ENCODE measurements around the gene GPR32.

GPR32 gene

DNA sequence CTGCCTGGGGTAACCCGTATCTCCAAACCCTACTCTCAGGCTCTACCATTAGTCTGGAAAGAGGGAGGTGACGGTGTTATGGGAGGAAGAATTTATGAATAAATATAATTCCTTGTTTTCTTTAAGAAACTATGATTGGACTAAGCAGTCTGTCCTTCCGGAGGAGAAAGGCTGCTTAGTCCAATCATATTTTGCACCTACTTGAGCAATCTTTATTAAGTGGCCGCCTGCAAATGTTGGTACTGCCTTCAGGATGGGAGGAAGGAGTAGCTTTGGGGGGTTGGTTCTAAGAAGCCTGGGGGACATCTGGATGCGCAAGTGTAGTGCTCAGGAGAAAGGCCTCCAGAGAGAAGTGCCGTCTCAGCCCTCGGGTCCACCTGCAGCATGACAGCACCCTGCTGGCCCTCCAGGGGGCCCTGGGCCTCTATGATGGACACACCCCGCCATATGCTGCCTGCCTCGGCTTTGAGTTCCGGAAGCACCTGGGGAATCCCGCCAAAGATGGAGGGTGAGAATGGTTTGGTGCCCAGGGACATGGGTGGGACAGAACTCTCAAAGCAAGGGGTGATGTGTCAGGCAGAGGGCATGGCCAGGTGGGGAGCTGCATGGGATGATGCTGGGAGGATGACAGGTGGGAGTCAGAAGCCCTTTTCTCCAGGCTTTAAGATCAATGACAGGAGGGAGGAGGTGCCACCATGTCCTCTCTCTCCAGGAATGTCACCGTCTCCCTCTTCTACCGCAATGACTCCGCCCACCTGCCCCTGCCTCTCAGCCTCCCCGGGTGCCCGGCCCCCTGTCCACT lies 24.0 kb downstream of the GPR32 start (continued):
- TF ChIP-seq, protein P1, sequence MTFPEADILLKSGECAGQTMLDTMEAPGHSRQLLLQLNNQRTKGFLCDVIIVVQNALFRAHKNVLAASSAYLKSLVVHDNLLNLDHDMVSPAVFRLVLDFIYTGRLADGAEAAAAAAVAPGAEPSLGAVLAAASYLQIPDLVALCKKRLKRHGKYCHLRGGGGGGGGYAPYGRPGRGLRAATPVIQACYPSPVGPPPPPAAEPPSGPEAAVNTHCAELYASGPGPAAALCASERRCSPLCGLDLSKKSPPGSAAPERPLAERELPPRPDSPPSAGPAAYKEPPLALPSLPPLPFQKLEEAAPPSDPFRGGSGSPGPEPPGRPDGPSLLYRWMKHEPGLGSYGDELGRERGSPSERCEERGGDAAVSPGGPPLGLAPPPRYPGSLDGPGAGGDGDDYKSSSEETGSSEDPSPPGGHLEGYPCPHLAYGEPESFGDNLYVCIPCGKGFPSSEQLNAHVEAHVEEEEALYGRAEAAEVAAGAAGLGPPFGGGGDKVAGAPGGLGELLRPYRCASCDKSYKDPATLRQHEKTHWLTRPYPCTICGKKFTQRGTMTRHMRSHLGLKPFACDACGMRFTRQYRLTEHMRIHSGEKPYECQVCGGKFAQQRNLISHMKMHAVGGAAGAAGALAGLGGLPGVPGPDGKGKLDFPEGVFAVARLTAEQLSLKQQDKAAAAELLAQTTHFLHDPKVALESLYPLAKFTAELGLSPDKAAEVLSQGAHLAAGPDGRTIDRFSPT (tag by site-specific recombination; IDR thresholded peaks at IDR 0.05): no peak; the same call in 1 of the 2 replicates
- 0 out of 2 replicates have a peak, but pooled peaks have one; percentile 13 for TF ChIP-seq ZNF600 (tag by site-specific recombination; IDR thresholded peaks at IDR 0.05)
- no peak for TF ChIP-seq ZNF664 (tag by site-specific recombination; IDR thresholded peaks at IDR 0.05)
- TF ChIP-seq ZNF843 (tag by site-specific recombination; IDR thresholded peaks at IDR 0.05): peak; percentile 65; the same call in 1 of the 2 replicates
- TF ChIP-seq PRDM6 (tag by site-specific recombination; IDR thresholded peaks at IDR 0.05): no peak
- TF ChIP-seq, protein P2, sequence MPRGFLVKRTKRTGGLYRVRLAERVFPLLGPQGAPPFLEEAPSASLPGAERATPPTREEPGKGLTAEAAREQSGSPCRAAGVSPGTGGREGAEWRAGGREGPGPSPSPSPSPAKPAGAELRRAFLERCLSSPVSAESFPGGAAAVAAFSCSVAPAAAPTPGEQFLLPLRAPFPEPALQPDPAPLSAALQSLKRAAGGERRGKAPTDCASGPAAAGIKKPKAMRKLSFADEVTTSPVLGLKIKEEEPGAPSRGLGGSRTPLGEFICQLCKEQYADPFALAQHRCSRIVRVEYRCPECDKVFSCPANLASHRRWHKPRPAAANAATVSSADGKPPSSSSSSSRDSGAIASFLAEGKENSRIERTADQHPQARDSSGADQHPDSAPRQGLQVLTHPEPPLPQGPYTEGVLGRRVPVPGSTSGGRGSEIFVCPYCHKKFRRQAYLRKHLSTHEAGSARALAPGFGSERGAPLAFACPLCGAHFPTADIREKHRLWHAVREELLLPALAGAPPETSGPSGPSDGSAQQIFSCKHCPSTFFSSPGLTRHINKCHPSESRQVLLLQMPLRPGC (tag by site-specific recombination; IDR thresholded peaks at IDR 0.05): peak; percentile 69
- peak; percentile 12; the same call in 1 of the 2 replicates for TF ChIP-seq ZNF391 (tag by site-specific recombination; IDR thresholded peaks at IDR 0.05; ENCODE audit: borderline replicate concordance, low read depth)
- no peak for TF ChIP-seq ZEB2 (tag by site-specific recombination; IDR thresholded peaks at IDR 0.05)
- peak; percentile 75; the same call in 1 of the 2 replicates for TF ChIP-seq KLF8 (tag by site-specific recombination; IDR thresholded peaks at IDR 0.05)
- no peak; the same call in 1 of the 2 replicates for TF ChIP-seq SCRT2 (tag by site-specific recombination; IDR thresholded peaks at IDR 0.05)
- TF ChIP-seq ZNF302 (tag by site-specific recombination; IDR thresholded peaks at IDR 0.05; ENCODE audit: low read depth): no peak
- TF ChIP-seq GLI4 (tag by site-specific recombination; IDR thresholded peaks at IDR 0.05): peak; percentile 58; the same call in 1 of the 2 replicates
- TF ChIP-seq ZBTB48 (tag by site-specific recombination; IDR thresholded peaks at IDR 0.05): peak; percentile 60
- TF ChIP-seq, protein P3, sequence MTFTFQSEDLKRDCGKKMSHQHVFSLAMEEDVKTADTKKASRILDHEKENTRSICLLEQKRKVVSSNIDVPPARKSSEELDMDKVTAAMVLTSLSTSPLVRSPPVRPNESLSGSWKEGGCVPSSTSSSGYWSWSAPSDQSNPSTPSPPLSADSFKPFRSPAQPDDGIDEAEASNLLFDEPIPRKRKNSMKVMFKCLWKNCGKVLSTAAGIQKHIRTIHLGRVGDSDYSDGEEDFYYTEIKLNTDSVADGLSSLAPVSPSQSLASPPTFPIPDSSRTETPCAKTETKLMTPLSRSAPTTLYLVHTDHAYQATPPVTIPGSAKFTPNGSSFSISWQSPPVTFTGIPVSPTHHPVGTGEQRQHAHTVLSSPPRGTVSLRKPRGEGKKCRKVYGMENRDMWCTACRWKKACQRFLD (tag by site-specific recombination; IDR thresholded peaks at IDR 0.05): no peak
- TF ChIP-seq ZBTB26 (tag by site-specific recombination; optimal IDR thresholded peaks at IDR 0.05): no peak
- TF ChIP-seq HOXD13 (CRISPR knock-in tag; IDR thresholded peaks at IDR 0.05; ENCODE audit: borderline replicate concordance): no peak
- TF ChIP-seq, protein P4, sequence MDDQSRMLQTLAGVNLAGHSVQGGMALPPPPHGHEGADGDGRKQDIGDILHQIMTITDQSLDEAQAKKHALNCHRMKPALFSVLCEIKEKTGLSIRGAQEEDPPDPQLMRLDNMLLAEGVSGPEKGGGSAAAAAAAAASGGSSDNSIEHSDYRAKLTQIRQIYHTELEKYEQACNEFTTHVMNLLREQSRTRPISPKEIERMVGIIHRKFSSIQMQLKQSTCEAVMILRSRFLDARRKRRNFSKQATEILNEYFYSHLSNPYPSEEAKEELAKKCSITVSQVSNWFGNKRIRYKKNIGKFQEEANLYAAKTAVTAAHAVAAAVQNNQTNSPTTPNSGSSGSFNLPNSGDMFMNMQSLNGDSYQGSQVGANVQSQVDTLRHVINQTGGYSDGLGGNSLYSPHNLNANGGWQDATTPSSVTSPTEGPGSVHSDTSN (CRISPR knock-in tag; IDR thresholded peaks at IDR 0.05): 0 out of 2 replicates have a peak, but pooled peaks have one; percentile 29
- no peak for TF ChIP-seq ZNF398 (tag by site-specific recombination; IDR thresholded peaks at IDR 0.05)
- peak; percentile 53; the same call in 1 of the 2 replicates for TF ChIP-seq ZNF366 (tag by site-specific recombination; conservative IDR thresholded peaks at IDR 0.05)
- TF ChIP-seq ZNF692 (tag by site-specific recombination; IDR thresholded peaks at IDR 0.05): peak; percentile 41; the same call in 1 of the 2 replicates
- peak; percentile 31; the same call in 1 of the 2 replicates for TF ChIP-seq ZNF24 (tag by site-specific recombination; IDR thresholded peaks at IDR 0.05)
- TF ChIP-seq ZNF48 (tag by site-specific recombination; IDR thresholded peaks at IDR 0.05): no peak
- no peak for TF ChIP-seq ZNF560 (tag by site-specific recombination; IDR thresholded peaks at IDR 0.05; ENCODE audit: borderline replicate concordance)
- TF ChIP-seq ZNF585B (tag by site-specific recombination; IDR thresholded peaks at IDR 0.05): no peak
- no peak for TF ChIP-seq ZNF521 (tag by site-specific recombination; IDR thresholded peaks at IDR 0.05)
- peak; percentile 20; the same call in 1 of the 2 replicates for TF ChIP-seq ZNF341 (tag by site-specific recombination; IDR thresholded peaks at IDR 0.05; ENCODE audit: low read depth)
